CD14-positive monocyte (primary cell): ENCODE results near the gene SLC7A10. TPM values are rescaled to one million over a fixed set of nuclear protein-coding genes. Genes with fewer than 3 reads are reported as not detected.

Source experiments
- DNase-seq, 3 donors: peaks; one replicate each; pipeline ENCODE4 v3.0.0-alpha.2; 2011 to 2022
- H2AFZ ChIP-seq: 2 replicates; pipeline ENCODE4 v1.6.0; 2012; ENCODE audit warnings: mild to moderate bottlenecking, low read depth, low read length, inconsistent platforms; ENCODE audit not compliant: insufficient read depth, poor library complexity, severe bottlenecking
- H3K27ac ChIP-seq, 2 donors: 1 replicate in 1 of 2; 2 replicates in 1 of 2; pipeline ENCODE4 v1.5.1; 2012 to 2013; ENCODE audit warnings: low read length in 2 of 2, control low read depth in 1 of 2, inconsistent platforms in 1 of 2, low read depth in 1 of 2, mild to moderate bottlenecking in 1 of 2
- H3K27me3 ChIP-seq, 2 donors: one replicate each; pipeline versions ENCODE4 v1.6.0 to v1.6.1; 2011 to 2013; ENCODE audit warnings: low read length in 2 of 2; ENCODE audit not compliant: control insufficient read depth in 2 of 2, insufficient read depth in 2 of 2
- H3K36me3 ChIP-seq, 2 donors: replicated peaks in 1 of 2; 1 replicate in 1 of 2; 2 replicates in 1 of 2; pipeline versions ENCODE4 v1.5.1 to v1.6.1; 2012 to 2013; ENCODE audit warnings: low read length in 2 of 2, control low read depth in 1 of 2, inconsistent platforms in 1 of 2, mild to moderate bottlenecking in 1 of 2; ENCODE audit not compliant: insufficient read depth in 2 of 2, control insufficient read depth in 1 of 2
- H3K4me1 ChIP-seq, 2 donors: 1 replicate in 1 of 2; 2 replicates in 1 of 2; pipeline versions ENCODE4 v1.5.1 to v1.6.1; 2012 to 2013; ENCODE audit warnings: low read length in 2 of 2, control low read depth in 1 of 2, inconsistent platforms in 1 of 2, mild to moderate bottlenecking in 1 of 2, moderate library complexity in 1 of 2; ENCODE audit not compliant: insufficient read depth in 2 of 2, control insufficient read depth in 1 of 2
- H3K4me2 ChIP-seq: replicated peaks from 2 replicates; pipeline ENCODE3; 2012; ENCODE audit warnings: low read length, moderate library complexity, mild to moderate bottlenecking; ENCODE audit not compliant: poor library complexity, severe bottlenecking; ENCODE audit errors: extremely low read depth
- H3K4me3 ChIP-seq, 3 experiments: fragments of 200-600 bp in 1 of 3; sonication (generic) in 1 of 3; replicated peaks in 1 of 3; 1 replicate in 2 of 3; 2 replicates in 1 of 3; pipeline ENCODE4 v1.5.1; 2011 to 2013; ENCODE audit warnings: low read length in 3 of 3, mild to moderate bottlenecking in 3 of 3, control low read depth in 2 of 3, low read depth in 2 of 3, inconsistent platforms in 1 of 3, moderate library complexity in 1 of 3
- H3K79me2 ChIP-seq: 2 replicates; pipeline ENCODE4 v1.6.0; 2012; ENCODE audit warnings: mild to moderate bottlenecking, control low read depth, inconsistent platforms, low read length, moderate library complexity; ENCODE audit not compliant: insufficient read depth
- H3K9ac ChIP-seq: 2 replicates; pipeline ENCODE4 v1.6.0; 2017; ENCODE audit warnings: low read length, mild to moderate bottlenecking; ENCODE audit not compliant: insufficient read depth, poor library complexity, severe bottlenecking
- H3K9me3 ChIP-seq, 2 donors: replicated peaks in 1 of 2; 1 replicate in 1 of 2; 2 replicates in 1 of 2; pipeline versions ENCODE4 v1.5.1 to v1.6.1; 2012 to 2013; ENCODE audit warnings: low read length in 2 of 2, control low read depth in 1 of 2; ENCODE audit not compliant: control insufficient read depth in 1 of 2, insufficient read depth in 1 of 2
- H4K20me1 ChIP-seq: 2 replicates; pipeline ENCODE4 v1.6.0; 2012; ENCODE audit warnings: mild to moderate bottlenecking, low read length, control low read depth, moderate library complexity; ENCODE audit not compliant: insufficient read depth
- H3K27ac Mint-ChIP-seq, 7 donors: one replicate each; pipeline ENCODE4 v1.8.0; 2020; ENCODE audit warnings: mild to moderate bottlenecking in 7 of 7, mixed read lengths in 7 of 7, moderate library complexity in 6 of 7, inconsistent platforms in 2 of 7
- H3K27me3 Mint-ChIP-seq, 3 donors: one replicate each; pipeline ENCODE4 v1.8.0; 2021 to 2022; ENCODE audit warnings: low read depth in 3 of 3, mild to moderate bottlenecking in 3 of 3, mixed read lengths in 3 of 3, moderate library complexity in 3 of 3, inconsistent platforms in 1 of 3
- H3K36me3 Mint-ChIP-seq, 2 donors: one replicate each; pipeline ENCODE4 v1.8.0; 2020; ENCODE audit warnings: mixed read lengths in 2 of 2, inconsistent platforms in 1 of 2, mild to moderate bottlenecking in 1 of 2
- H3K4me1 Mint-ChIP-seq: one replicate; pipeline ENCODE4 v1.8.0; 2020; ENCODE audit warnings: mild to moderate bottlenecking, mixed read lengths
- H3K4me3 Mint-ChIP-seq, 2 donors: one replicate each; pipeline ENCODE4 v1.8.0; 2020; ENCODE audit warnings: mild to moderate bottlenecking in 2 of 2, mixed read lengths in 2 of 2, moderate library complexity in 1 of 2
- H3K9me3 Mint-ChIP-seq, 7 donors: one replicate each; pipeline ENCODE4 v1.8.0; 2020 to 2022; ENCODE audit warnings: mixed read lengths in 7 of 7, mild to moderate bottlenecking in 6 of 7, moderate library complexity in 6 of 7, inconsistent platforms in 2 of 7
- CTCF ChIP-seq: fragments of 200-600 bp; IDR thresholded peaks from one replicate; pipeline ENCODE4 v1.8.0; 2022; ENCODE audit warnings: antibody characterized with exemption, mild to moderate bottlenecking
- WGBS: methylation state at CpG from one replicate; pipeline ENCODE4 v1.1.5; 2013; ENCODE audit warnings: missing lambda C conversion rate; ENCODE audit not compliant: insufficient coverage; 5-methylcytosine and 5-hydroxymethylcytosine counted together
- intact Hi-C, 2 donors: fragments of 100-400 bp; cut with micrococcal nuclease; formaldehyde crosslinking; loops; one replicate each; pipeline versions ENCODE4 v1.15.0 to v1.15.1; 2023
- polyA plus RNA-seq, 3 donors: library from polyadenylated mRNA; depleted of rRNA in 1 of 3; unstranded in 2 of 3; stranded (reverse) in 1 of 3; fragments of 300-500 nt in 2 of 3; fragments of >200 nt in 1 of 3; fragmentation: Illumina TruSeq in 2 of 3; gene quantifications; 1 replicate in 2 of 3; 2 replicates in 1 of 3; pipeline ENCODE4 v1.2.3, GENCODE V29; 2012 to 2021

SLC7A10 gene
- polyA plus RNA-seq, 3 donors, result 0.52 TPM; not detected in 2

GRCh38 chr19:33195645-33196347 lies 29.9 kb downstream of the SLC7A10 start:
- Histone ChIP-seq H3K79me2 (peaks cover 46% of the 10 kb centered on the region), H3K36me3 (peaks cover 6 to 22% of the 10 kb centered on the region in 2 donors), H3K27ac (peak overlapping the region; percentile 38 to 40), H4K20me1 (peaks cover 12% of the 10 kb centered on the region), H3K4me2 (peak overlapping the region; percentile 84), H2AFZ (peak overlapping the region; percentile 80), H3K27me3 (no peaks in the 10 kb centered on the region), H3K4me1 (peaks cover 48 to 61% of the 10 kb centered on the region in 2 donors), H3K9me3 (no peaks in the 10 kb centered on the region), H3K9ac (peak overlapping the region; percentile 74), H3K4me3 (peak overlapping the region; percentile 45 to 83 (median 54))
- no peaks in the 10 kb centered on the region for H3K9me3 Mint-ChIP-seq
- H3K27ac Mint-ChIP-seq, result peak overlapping the region in 1 of 7 donors; percentile 30
- peak overlapping the region; percentile 79 to 89 for H3K4me3 Mint-ChIP-seq
- 68% methylated on average over 6 of the region's 17 CpGs for WGBS
- H3K27me3 Mint-ChIP-seq, result peaks cover 7 to 19% (median 11%) of the 10 kb centered on the region in 3 donors
- peak in 1 of 3 donors; percentile 35 for DNase-seq
- H3K4me1 Mint-ChIP-seq, result peaks cover 64% of the 10 kb centered on the region
- no peak for TF ChIP-seq CTCF
- intact Hi-C loops, result no loop called here
- H3K36me3 Mint-ChIP-seq, result peaks cover 12 to 24% of the 10 kb centered on the region in 2 donors

GRCh38 chr19:33194886-33195644 lies 30.6 kb downstream of the SLC7A10 start:
- Mint-ChIP-seq H3K4me1 (peaks cover 57% of the 10 kb centered on the region), H3K27me3 (peaks cover 7 to 19% (median 11%) of the 10 kb centered on the region in 3 donors), H3K4me3 (peak overlapping the region; percentile 79 to 89), H3K27ac (peak overlapping the region in 4 of 7 donors; percentile 6 to 60 (median 18)), H3K36me3 (peaks cover 12 to 24% of the 10 kb centered on the region in 2 donors), H3K9me3 (no peaks in the 10 kb centered on the region)
- Histone ChIP-seq H2AFZ (peak overlapping the region; percentile 80), H3K79me2 (peaks cover 40% of the 10 kb centered on the region), H3K27me3 (no peaks in the 10 kb centered on the region), H3K9me3 (no peaks in the 10 kb centered on the region), H3K27ac (peak overlapping the region; percentile 38 to 40), H3K36me3 (peaks cover 6 to 22% of the 10 kb centered on the region in 2 donors), H3K4me2 (peak overlapping the region; percentile 84), H3K4me1 (peaks cover 41 to 54% of the 10 kb centered on the region in 2 donors), H3K9ac (peak overlapping the region; percentile 74), H4K20me1 (peaks cover 12% of the 10 kb centered on the region), H3K4me3 (peak overlapping the region; percentile 45 to 83 (median 54))
- DNase-seq, result no peak
- 2% methylated on average over 41 of the region's 49 CpGs for WGBS
- no peak for TF ChIP-seq CTCF
- intact Hi-C loops, result no loop called here
